ENCODE measurements around the gene FAM25C. TPM values are rescaled to one million over a fixed set of nuclear protein-coding genes. Genes with fewer than 3 reads are reported as not detected.
"Not testable (repeated sequence)": the region's sequence is repeated elsewhere in the genome, so short reads cannot be mapped to it uniquely, and the experiment has no call there.

FAM25C gene
- total RNA-seq, 2 donors from 2014 or later: not detected

DNA sequence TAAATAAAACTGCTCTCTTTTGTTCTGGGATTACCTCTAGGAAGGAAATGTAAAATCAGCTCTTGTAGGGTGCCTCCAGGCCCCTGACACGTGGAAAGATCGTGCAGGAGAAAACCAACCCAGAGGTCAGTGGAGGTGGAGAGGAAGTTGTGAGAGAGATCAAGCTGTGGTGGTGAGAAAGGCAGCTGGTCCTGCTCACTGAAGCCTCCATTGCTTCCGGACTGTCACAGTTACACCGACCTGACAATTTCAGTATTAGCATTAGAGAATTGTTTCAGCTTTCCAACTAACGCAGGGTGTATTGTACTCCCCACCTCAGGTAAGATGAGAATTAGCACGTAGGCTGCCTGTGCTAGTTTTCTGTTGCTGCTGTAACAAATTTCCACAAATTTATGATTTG is 30.6 kb downstream of the FAM25C start:
- not testable (repeated sequence) for H3K9me3 Mint-ChIP-seq; H3K27ac Mint-ChIP-seq; H3K27me3 ChIP-seq (ENCODE audit: control insufficient read depth, insufficient read depth, low read length, poor library complexity, severe bottlenecking); H3K9ac ChIP-seq (ENCODE audit: extremely low read depth, low read length, poor library complexity, severe bottlenecking); H3K4me3 ChIP-seq (ENCODE audit: low read length); H3K4me1 ChIP-seq (ENCODE audit: control insufficient read depth, insufficient read depth, low read length); H3K27ac ChIP-seq (ENCODE audit: low read depth, low read length); H3K36me3 ChIP-seq (ENCODE audit: control insufficient read depth, insufficient read depth, low read length); H3K36me3 Mint-ChIP-seq (ENCODE audit: low read depth); H3K9me3 ChIP-seq (ENCODE audit: control insufficient read depth, low read length); H3K4me3 Mint-ChIP-seq; H3K4me1 Mint-ChIP-seq; H3K27me3 Mint-ChIP-seq (ENCODE audit: insufficient read depth); DNase-seq
- 96 to 100% methylated on average over 2 to 4 of the region's 6 CpGs for WGBS, 2 experiments (ENCODE audit: insufficient coverage in 1 of 2, insufficient read length in 1 of 2)

DNA sequence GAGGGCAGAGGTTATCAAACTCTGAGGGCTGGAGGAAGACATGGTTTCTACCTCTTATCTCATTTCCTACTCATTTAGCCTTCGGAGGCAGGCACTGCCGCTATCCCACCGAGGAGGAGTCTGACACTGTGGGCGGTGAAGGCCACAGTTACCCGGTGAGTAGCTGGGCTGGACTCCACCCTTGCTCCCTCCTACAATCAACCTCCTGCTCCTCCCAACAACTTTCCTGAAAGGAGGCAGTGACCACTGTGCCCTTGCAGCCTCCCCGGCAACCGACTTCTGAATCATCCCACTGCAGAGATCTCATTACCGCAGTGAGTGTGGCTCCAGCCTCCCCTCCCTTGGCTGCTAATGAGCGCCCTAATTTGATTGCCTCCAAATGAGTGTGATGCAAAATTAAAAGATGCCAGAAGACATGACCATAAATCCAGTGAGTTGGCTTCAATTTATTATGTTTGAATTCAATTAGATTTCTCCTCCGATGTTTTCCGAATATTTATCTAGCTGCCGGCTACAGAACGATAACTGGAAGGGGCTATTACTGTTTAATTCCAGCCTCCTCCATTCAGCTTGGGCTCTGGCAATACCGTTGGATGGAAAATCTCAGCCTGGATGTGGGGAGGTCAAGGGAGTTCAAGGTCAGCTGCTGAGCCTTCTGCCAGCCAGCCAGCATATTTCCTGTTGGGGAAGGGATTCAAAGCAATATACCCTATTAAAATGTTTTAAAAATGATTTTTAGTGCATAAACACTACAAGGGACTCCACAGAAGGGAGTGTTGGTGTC is 35.1 kb downstream of the FAM25C start:
- not testable (repeated sequence) for H3K9me3 ChIP-seq (ENCODE audit: control insufficient read depth, low read length); H3K4me1 Mint-ChIP-seq
- WGBS, 2 experiments (ENCODE audit: insufficient coverage in 1 of 2, insufficient read length in 1 of 2): 67% methylated on average over 3 of the region's 14 CpGs; no CpG with 5 or more reads in 1 of the 2 experiments

DNA sequence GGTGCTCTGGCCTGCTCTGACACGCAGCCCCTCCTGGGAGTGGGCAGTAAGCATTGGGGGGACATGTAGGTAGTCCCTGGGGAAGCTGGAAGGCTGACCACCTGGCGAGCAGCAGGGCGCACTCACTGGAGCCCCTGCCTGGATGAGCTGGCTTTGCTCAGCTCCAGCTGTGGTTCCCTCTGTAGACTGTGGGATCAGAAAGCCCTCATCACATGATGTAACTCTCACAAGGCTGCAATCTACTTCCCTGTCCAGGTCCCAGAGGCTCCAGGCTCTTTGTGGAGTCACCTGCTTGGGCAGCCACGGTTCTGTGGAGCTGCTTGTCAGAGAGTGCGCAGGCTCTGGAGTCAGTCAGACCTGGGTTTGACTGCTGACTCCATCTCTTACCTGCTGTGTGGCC is 36.8 kb downstream of the FAM25C start:
- H3K9me3 Mint-ChIP-seq; H3K4me1 Mint-ChIP-seq; H3K4me1 ChIP-seq (ENCODE audit: control insufficient read depth, insufficient read depth, low read length); H3K27me3 Mint-ChIP-seq (ENCODE audit: insufficient read depth); H3K36me3 Mint-ChIP-seq (ENCODE audit: low read depth); DNase-seq; H3K36me3 ChIP-seq (ENCODE audit: control insufficient read depth, insufficient read depth, low read length); H3K9ac ChIP-seq (ENCODE audit: extremely low read depth, low read length, poor library complexity, severe bottlenecking); H3K4me3 Mint-ChIP-seq; H3K27ac Mint-ChIP-seq; H3K27ac ChIP-seq (ENCODE audit: low read depth, low read length); H3K27me3 ChIP-seq (ENCODE audit: control insufficient read depth, insufficient read depth, low read length, poor library complexity, severe bottlenecking); H3K9me3 ChIP-seq (ENCODE audit: control insufficient read depth, low read length); H3K4me3 ChIP-seq (ENCODE audit: low read length): not testable (repeated sequence)
- no CpG with 5 or more reads among the region's 5 CpGs for WGBS, 2 experiments (ENCODE audit: insufficient coverage in 1 of 2, insufficient read length in 1 of 2)

More for the DNA sequence above, 35.1 kb downstream of the FAM25C start:
- H3K4me3 ChIP-seq (ENCODE audit: low read length); H3K27ac Mint-ChIP-seq; H3K4me1 ChIP-seq (ENCODE audit: control insufficient read depth, insufficient read depth, low read length); H3K27me3 Mint-ChIP-seq (ENCODE audit: insufficient read depth); DNase-seq; H3K9me3 Mint-ChIP-seq; H3K9ac ChIP-seq (ENCODE audit: extremely low read depth, low read length, poor library complexity, severe bottlenecking); H3K27me3 ChIP-seq (ENCODE audit: control insufficient read depth, insufficient read depth, low read length, poor library complexity, severe bottlenecking); H3K36me3 Mint-ChIP-seq (ENCODE audit: low read depth); H3K27ac ChIP-seq (ENCODE audit: low read depth, low read length); H3K36me3 ChIP-seq (ENCODE audit: control insufficient read depth, insufficient read depth, low read length); H3K4me3 Mint-ChIP-seq: not testable (repeated sequence)

DNA sequence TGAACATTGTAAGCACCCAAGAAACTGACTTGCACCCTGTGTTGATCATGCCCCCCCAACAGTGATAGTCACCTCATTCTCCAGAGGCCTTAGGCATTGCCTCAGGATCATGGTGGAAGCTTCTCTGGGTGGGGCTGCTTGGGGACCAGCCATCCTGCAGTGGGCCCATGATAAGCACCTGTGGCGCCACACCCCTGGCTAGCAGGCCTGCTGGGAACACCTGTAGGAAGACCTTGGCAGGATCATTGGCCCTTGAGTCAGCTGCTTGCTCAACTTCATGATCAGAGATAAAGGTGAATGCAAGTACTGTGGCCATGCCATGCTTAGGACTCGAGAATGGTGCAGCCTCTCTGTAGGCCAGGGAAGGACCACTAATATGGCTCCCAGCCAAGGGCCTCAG is 38.9 kb downstream of the FAM25C start:
- H3K27ac ChIP-seq (ENCODE audit: low read depth, low read length); H3K27ac Mint-ChIP-seq; H3K36me3 Mint-ChIP-seq (ENCODE audit: low read depth); H3K9me3 ChIP-seq (ENCODE audit: control insufficient read depth, low read length); H3K9ac ChIP-seq (ENCODE audit: extremely low read depth, low read length, poor library complexity, severe bottlenecking); H3K27me3 ChIP-seq (ENCODE audit: control insufficient read depth, insufficient read depth, low read length, poor library complexity, severe bottlenecking); H3K4me3 ChIP-seq (ENCODE audit: low read length); H3K27me3 Mint-ChIP-seq (ENCODE audit: insufficient read depth); DNase-seq; H3K36me3 ChIP-seq (ENCODE audit: control insufficient read depth, insufficient read depth, low read length); H3K4me3 Mint-ChIP-seq; H3K4me1 ChIP-seq (ENCODE audit: control insufficient read depth, insufficient read depth, low read length); H3K9me3 Mint-ChIP-seq; H3K4me1 Mint-ChIP-seq: not testable (repeated sequence)
- no CpG with 5 or more reads among the region's 2 CpGs for WGBS, 2 experiments (ENCODE audit: insufficient coverage in 1 of 2, insufficient read length in 1 of 2)

DNA sequence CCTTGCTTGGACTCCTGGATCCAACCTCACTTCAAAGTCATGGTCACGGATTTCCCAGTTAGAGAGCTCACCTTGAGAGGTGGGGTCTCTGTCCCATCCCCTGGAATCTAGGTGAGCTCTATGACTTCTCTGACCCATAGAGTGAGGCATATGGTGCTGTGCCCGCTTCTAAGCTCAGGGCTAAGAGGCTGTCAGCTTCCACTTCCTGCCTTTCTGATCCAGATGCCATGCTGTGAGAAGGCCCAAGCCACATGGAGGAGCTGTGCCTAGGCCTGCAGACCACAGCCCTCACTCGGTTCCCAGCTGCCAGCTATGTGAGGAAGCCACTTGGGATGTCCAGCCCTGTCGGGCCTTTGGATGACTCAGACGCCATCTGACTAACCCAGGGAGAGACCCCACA is 39.9 kb downstream of the FAM25C start:
- not testable (repeated sequence) for H3K27me3 Mint-ChIP-seq (ENCODE audit: insufficient read depth); H3K4me1 ChIP-seq (ENCODE audit: control insufficient read depth, insufficient read depth, low read length); H3K4me3 Mint-ChIP-seq; H3K27ac ChIP-seq (ENCODE audit: low read depth, low read length); H3K9me3 Mint-ChIP-seq; H3K27ac Mint-ChIP-seq; H3K36me3 ChIP-seq (ENCODE audit: control insufficient read depth, insufficient read depth, low read length); H3K36me3 Mint-ChIP-seq (ENCODE audit: low read depth); H3K9ac ChIP-seq (ENCODE audit: extremely low read depth, low read length, poor library complexity, severe bottlenecking); H3K9me3 ChIP-seq (ENCODE audit: control insufficient read depth, low read length); H3K4me1 Mint-ChIP-seq; H3K27me3 ChIP-seq (ENCODE audit: control insufficient read depth, insufficient read depth, low read length, poor library complexity, severe bottlenecking); H3K4me3 ChIP-seq (ENCODE audit: low read length)
- 93% methylated on average over 3 of the region's 5 CpGs; no CpG with 5 or more reads in 1 of the 2 experiments for WGBS, 2 experiments (ENCODE audit: insufficient coverage in 1 of 2, insufficient read length in 1 of 2)
- peak; percentile 28 for DNase-seq

DNA sequence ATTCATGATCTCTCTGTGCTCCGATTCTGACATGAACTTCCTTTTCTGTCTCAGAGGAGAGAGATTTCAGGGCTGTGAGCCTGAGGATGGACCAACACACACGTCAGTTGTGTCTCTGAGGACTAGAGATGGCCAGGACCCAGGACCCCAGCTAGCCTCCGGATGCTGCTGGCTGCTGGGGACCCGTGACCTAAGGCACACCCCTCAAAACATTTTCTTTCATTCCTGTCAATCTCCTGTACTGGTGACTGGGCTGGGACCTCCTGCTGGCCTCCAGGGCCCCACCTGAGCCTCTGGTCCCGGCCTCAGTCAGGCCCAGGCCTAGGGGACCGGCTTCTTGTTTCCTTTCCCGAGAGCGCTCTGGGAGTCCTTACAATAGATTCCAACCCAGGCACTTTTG is 42.4 kb downstream of the FAM25C start:
- H3K36me3 Mint-ChIP-seq (ENCODE audit: low read depth); H3K4me1 Mint-ChIP-seq; H3K4me3 ChIP-seq (ENCODE audit: low read length); H3K9me3 Mint-ChIP-seq; H3K4me3 Mint-ChIP-seq; H3K27me3 ChIP-seq (ENCODE audit: control insufficient read depth, insufficient read depth, low read length, poor library complexity, severe bottlenecking); H3K36me3 ChIP-seq (ENCODE audit: control insufficient read depth, insufficient read depth, low read length); H3K9ac ChIP-seq (ENCODE audit: extremely low read depth, low read length, poor library complexity, severe bottlenecking); H3K4me1 ChIP-seq (ENCODE audit: control insufficient read depth, insufficient read depth, low read length); H3K9me3 ChIP-seq (ENCODE audit: control insufficient read depth, low read length); H3K27ac Mint-ChIP-seq; H3K27me3 Mint-ChIP-seq (ENCODE audit: insufficient read depth); H3K27ac ChIP-seq (ENCODE audit: low read depth, low read length): not testable (repeated sequence)
- peak; percentile 28 for DNase-seq
- WGBS, 2 experiments (ENCODE audit: insufficient coverage in 1 of 2, insufficient read length in 1 of 2): 94% methylated on average over 7 of the region's 8 CpGs; no CpG with 5 or more reads in 1 of the 2 experiments

DNA sequence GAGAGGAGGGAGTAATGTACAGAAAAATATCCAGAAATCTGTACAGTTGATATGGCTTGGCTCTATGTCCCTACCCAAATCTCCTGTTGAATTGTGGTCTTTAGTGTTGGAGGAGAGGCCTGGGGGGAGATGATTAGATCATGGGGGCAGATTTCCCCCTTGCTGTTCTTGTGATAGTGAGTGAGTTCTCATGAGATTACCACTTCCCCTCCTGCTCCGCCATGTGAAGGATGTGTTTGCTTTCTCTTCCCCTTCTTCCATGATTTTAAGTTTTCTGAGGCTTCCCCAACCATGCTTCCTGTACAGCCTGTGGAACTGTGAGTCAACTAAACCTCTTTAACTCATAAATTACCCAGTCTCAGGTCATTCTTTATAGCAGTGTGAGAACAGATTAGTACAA is 52.2 kb downstream of the FAM25C start:
- not testable (repeated sequence) for H3K36me3 ChIP-seq (ENCODE audit: control insufficient read depth, insufficient read depth, low read length); H3K27me3 ChIP-seq (ENCODE audit: control insufficient read depth, insufficient read depth, low read length, poor library complexity, severe bottlenecking); H3K27ac ChIP-seq (ENCODE audit: low read depth, low read length); DNase-seq; H3K27ac Mint-ChIP-seq; H3K4me1 ChIP-seq (ENCODE audit: control insufficient read depth, insufficient read depth, low read length); H3K9me3 ChIP-seq (ENCODE audit: control insufficient read depth, low read length); H3K4me3 ChIP-seq (ENCODE audit: low read length); H3K4me1 Mint-ChIP-seq; H3K27me3 Mint-ChIP-seq (ENCODE audit: insufficient read depth); H3K36me3 Mint-ChIP-seq (ENCODE audit: low read depth); H3K9ac ChIP-seq (ENCODE audit: extremely low read depth, low read length, poor library complexity, severe bottlenecking); H3K9me3 Mint-ChIP-seq; H3K4me3 Mint-ChIP-seq
- WGBS, 2 experiments (ENCODE audit: insufficient coverage in 1 of 2, insufficient read length in 1 of 2): no CpG with 5 or more reads among the region's 1 CpG
